MCF 10A (cell line): ENCODE data around the gene BCAM. TPM values are rescaled to one million over a fixed set of nuclear protein-coding genes. Genes with fewer than 3 reads are reported as not detected.

Experiments used
- BruUV-seq: library from RNA; stranded (reverse); fragments of 400-500 nt; replicated peaks from 2 replicates; lab custom pipeline; 2021; lab: Mats Ljungman, UMichigan
- CTCF ChIA-PET: fragments of 300-600 bp; sonication (Branson Sonifier 250); formaldehyde crosslinking; extraction: SDS; loops from one replicate; lab custom pipeline; 2021; ENCODE audit warnings: antibody characterized with exemption, inconsistent platforms; lab: Yijun Ruan, JAX
- POLR2A ChIA-PET: fragments of 300-600, 350-650 bp; sonication (Branson Sonifier 250); formaldehyde crosslinking; extraction: SDS; loops from one replicate; lab custom pipeline; 2020; ENCODE audit warnings: antibody characterized with exemption, inconsistent platforms; lab: Yijun Ruan, JAX
- DNase-seq: peaks from one replicate; pipeline ENCODE4 v3.0.0-alpha.2; 2018; ENCODE audit not compliant: unreplicated experiment
- H3K27ac Mint-ChIP-seq: one replicate; pipeline ENCODE4 v1.8.0; 2022; ENCODE audit warnings: mild to moderate bottlenecking, low read depth, mixed read lengths; ENCODE audit not compliant: unreplicated experiment
- H3K27me3 Mint-ChIP-seq: one replicate; pipeline ENCODE4 v1.8.0; 2022; ENCODE audit warnings: mixed read lengths; ENCODE audit not compliant: insufficient read depth, unreplicated experiment
- H3K36me3 Mint-ChIP-seq: one replicate; pipeline ENCODE4 v1.8.0; 2022; ENCODE audit warnings: mild to moderate bottlenecking, moderate library complexity, mixed read lengths; ENCODE audit not compliant: insufficient read depth, unreplicated experiment
- H3K4me1 Mint-ChIP-seq: one replicate; pipeline ENCODE4 v1.8.0; 2022; ENCODE audit warnings: mixed read lengths; ENCODE audit not compliant: insufficient read depth, unreplicated experiment
- H3K4me3 Mint-ChIP-seq: one replicate; pipeline ENCODE4 v1.8.0; 2022; ENCODE audit warnings: mild to moderate bottlenecking, moderate library complexity, mixed read lengths; ENCODE audit not compliant: unreplicated experiment
- H3K9me3 Mint-ChIP-seq: one replicate; pipeline ENCODE4 v1.8.0; 2022; ENCODE audit warnings: mixed read lengths; ENCODE audit not compliant: unreplicated experiment
- intact Hi-C: fragments of 100-400 bp; cut with micrococcal nuclease; formaldehyde crosslinking; loops from 2 replicates; pipeline ENCODE4 v1.14.1; 2022
- total RNA-seq: library from RNA; stranded (reverse); gene quantifications from 2 replicates; pipeline ENCODE4 v1.2.3, GENCODE V29; 2022
- TF ChIP-seq, protein P1 (sequence below): fragments of 200-600 bp; IDR thresholded peaks from one replicate; pipeline ENCODE4 v1.8.0; 2022; ENCODE audit warnings: antibody characterized with exemption, mild to moderate bottlenecking; ENCODE audit not compliant: unreplicated experiment

The BCAM gene
- total RNA-seq, 1 experiment from 2014 or later, result 5.0 TPM

DNA sequence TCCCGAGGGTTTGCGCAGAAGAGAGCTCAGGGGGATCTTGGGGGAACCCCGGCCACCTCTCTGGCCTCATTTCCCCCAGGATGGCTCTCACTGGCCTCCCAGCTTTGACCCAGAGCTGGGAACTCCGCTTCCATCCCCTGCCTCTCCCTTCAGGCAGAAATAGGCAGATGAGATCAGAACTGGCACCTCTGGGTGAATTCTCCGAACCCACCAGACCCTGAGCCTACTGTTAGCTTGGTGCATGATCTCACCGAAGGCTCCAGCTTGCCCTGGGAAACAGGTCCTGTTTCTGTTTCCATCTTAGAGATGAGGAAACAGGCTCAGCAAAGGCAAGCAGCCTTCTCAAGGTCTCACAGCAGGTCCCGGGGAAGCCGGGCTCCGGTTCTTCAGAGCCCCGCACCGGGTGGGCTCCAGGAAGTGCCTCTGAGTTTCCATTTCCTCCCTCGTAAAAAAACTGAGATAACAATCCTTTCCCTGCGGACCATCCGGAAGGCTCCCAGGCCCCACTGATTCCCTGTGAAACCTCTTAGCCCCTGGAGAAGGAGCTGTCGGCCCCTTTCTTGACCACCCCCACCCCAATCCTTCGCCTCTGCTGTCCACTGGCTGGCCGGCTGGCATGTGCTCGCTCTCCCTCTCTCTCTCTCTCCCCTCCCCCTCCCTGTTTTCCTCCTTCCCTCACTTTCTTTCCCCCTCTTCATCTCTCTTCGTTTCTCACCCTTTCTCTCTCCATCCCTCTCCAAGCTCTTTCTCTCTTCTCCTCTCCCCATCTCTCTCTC is 39.3 kb downstream of the BCAM start:
- Mint-ChIP-seq H3K27ac (no peak overlapping the region), H3K4me1 (peaks cover 27% of the 10 kb centered on the region), H3K27me3 (no peaks in the 10 kb centered on the region), H3K9me3 (no peaks in the 10 kb centered on the region), H3K36me3 (no peaks in the 10 kb centered on the region), H3K4me3 (peak overlapping the region; percentile 84)
- CTCF ChIA-PET, result interaction anchor here (0.7 to 1.3 kb wide), 6 partner anchors 42 to 271 kb away, joined by 3 to 6 read pairs (median 4); no protein-coding TSS in a partner anchor
- no peak for DNase-seq
- intact Hi-C loops, result loop anchor here (5.0 kb wide), 1 partner anchor 104 kb away; no protein-coding TSS in a partner anchor
- TF ChIP-seq, protein P1, sequence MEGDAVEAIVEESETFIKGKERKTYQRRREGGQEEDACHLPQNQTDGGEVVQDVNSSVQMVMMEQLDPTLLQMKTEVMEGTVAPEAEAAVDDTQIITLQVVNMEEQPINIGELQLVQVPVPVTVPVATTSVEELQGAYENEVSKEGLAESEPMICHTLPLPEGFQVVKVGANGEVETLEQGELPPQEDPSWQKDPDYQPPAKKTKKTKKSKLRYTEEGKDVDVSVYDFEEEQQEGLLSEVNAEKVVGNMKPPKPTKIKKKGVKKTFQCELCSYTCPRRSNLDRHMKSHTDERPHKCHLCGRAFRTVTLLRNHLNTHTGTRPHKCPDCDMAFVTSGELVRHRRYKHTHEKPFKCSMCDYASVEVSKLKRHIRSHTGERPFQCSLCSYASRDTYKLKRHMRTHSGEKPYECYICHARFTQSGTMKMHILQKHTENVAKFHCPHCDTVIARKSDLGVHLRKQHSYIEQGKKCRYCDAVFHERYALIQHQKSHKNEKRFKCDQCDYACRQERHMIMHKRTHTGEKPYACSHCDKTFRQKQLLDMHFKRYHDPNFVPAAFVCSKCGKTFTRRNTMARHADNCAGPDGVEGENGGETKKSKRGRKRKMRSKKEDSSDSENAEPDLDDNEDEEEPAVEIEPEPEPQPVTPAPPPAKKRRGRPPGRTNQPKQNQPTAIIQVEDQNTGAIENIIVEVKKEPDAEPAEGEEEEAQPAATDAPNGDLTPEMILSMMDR, result no peak
- BruUV-seq, result no TSS peak
- POLR2A ChIA-PET, result interaction anchor here (0.5 to 3.5 kb wide), 4 partner anchors 19 to 115 kb away, joined by 3 to 17 read pairs (median 4); partner anchors contain the start of gene TOMM40

DNA sequence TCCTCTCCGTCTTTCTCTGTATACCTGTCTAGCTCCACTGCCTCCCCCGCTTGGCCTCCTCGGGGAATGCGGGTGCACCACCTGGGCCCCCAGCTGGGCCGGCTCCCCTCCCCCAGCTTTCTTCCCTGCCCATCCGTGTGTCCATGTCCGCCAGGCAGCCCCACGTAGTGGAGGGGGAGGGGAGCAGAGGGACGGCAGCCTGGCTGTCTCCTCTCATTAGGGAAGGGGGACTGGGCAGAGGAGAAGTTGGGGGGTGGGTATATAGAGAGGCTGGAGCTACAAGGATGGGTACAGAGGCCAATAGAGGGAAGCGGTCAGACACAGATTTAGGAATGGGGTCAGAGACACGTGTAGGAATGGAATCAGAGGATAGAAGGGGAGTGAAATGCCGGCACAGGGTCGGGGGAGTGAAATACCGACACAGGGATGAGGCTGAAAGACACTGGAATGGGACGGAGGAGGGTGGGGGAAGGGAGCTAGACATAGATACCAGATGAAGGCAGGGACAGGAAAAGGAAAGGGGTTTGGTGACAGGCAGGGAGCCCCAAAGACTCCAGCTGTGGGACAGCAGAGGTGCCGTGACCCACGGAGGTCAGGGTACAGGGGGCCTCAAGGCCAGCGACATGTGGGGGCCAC is 40.0 kb downstream of the BCAM start:
- peaks cover 27% of the 10 kb centered on the region for H3K4me1 Mint-ChIP-seq
- H3K27me3 Mint-ChIP-seq, result no peaks in the 10 kb centered on the region
- H3K27ac Mint-ChIP-seq, result no peak overlapping the region
- ChIA-PET POLR2A (interaction anchor here (0.5 to 3.5 kb wide), 4 partner anchors 41 to 191 kb away, joined by 3 to 17 read pairs (median 4); partner anchors contain the start of gene TOMM40), CTCF (interaction anchor here (0.5 to 1.1 kb wide), 6 partner anchors 43 to 272 kb away, joined by 3 to 5 read pairs (median 4); no protein-coding TSS in a partner anchor)
- no peaks in the 10 kb centered on the region for H3K36me3 Mint-ChIP-seq
- no TSS peak for BruUV-seq
- no peak for DNase-seq
- no peaks in the 10 kb centered on the region for H3K9me3 Mint-ChIP-seq
- H3K4me3 Mint-ChIP-seq, result peak overlapping the region; percentile 84
- intact Hi-C loops, result loop anchor here (5.0 kb wide), 1 partner anchor 103 kb away; no protein-coding TSS in a partner anchor
- TF ChIP-seq, protein P1, result no peak

DNA sequence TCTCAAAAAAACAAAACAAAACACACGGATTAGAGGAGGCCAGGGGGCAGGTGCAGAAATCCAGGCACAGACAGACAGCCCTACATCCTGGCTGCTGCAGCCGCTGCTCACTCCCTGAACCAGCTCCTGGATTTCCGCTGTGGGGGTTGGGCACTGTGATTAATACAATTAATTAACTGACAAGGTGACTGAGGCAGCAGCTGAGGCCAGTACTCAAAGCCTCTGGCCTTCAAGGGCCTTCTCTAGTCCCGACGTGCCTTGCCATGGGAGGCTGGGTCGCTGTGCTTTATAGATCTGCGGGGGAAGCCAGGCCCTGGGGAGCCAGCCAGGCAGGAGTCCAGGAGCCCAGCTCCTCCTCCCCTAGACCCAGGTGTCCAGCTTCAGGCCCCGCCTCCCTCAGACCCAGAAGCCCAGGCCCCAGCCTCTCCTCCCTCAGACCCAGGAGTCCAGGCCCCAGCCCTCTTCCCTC is 41.8 kb downstream of the BCAM start:
- H3K36me3 Mint-ChIP-seq, result peaks cover 5% of the 10 kb centered on the region
- ChIA-PET CTCF (interaction anchor here (0.7 to 0.8 kb wide), 2 partner anchors 101 to 280 kb away, joined by 3 to 6 read pairs; no protein-coding TSS in a partner anchor), POLR2A (interaction anchor here (0.8 to 1.1 kb wide), 2 partner anchors 39 to 214 kb away, joined by 3 to 4 read pairs; no protein-coding TSS in a partner anchor)
- H3K4me1 Mint-ChIP-seq, result peaks cover 16% of the 10 kb centered on the region
- BruUV-seq, result no TSS peak
- no peaks in the 10 kb centered on the region for H3K9me3 Mint-ChIP-seq
- no peaks in the 10 kb centered on the region for H3K27me3 Mint-ChIP-seq
- TF ChIP-seq, protein P1, result no peak
- no peak for DNase-seq
- intact Hi-C loops, result no loop called here
- H3K4me3 Mint-ChIP-seq, result no peak overlapping the region
- no peak overlapping the region for H3K27ac Mint-ChIP-seq

DNA sequence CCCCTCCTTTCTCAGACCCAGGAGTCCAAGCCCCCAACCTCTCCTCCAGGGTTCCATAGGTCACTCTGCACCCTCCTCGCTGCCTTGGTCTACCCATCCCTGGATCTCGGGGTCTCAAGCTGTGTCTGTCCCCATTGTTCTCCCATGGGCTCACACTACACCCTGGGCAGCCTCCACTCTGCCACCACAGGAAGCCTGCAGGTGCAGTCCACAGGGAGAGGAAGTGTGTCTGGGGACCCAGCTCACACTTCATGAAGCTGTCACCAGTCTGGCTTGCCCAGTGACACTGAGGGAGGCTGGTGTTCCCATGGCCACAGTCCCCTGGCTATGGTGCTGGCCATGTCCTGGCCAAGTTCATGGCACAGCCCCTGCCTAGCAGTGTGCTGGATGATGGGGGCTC is 42.5 kb downstream of the BCAM start:
- no peak overlapping the region for H3K27ac Mint-ChIP-seq
- intact Hi-C loops, result no loop called here
- ChIA-PET POLR2A (interaction anchor here (1.1 kb wide), 1 partner anchor 39 kb away, joined by 3 read pairs; no protein-coding TSS in a partner anchor), CTCF (interaction anchor here (0.6 to 0.7 kb wide), 2 partner anchors 78 to 280 kb away, joined by 3 read pairs; no protein-coding TSS in a partner anchor)
- peaks cover 20% of the 10 kb centered on the region for H3K4me1 Mint-ChIP-seq
- no TSS peak for BruUV-seq
- no peaks in the 10 kb centered on the region for H3K27me3 Mint-ChIP-seq
- TF ChIP-seq, protein P1, result no peak
- no peaks in the 10 kb centered on the region for H3K9me3 Mint-ChIP-seq
- peaks cover 6% of the 10 kb centered on the region for H3K36me3 Mint-ChIP-seq
- no peak for DNase-seq
- H3K4me3 Mint-ChIP-seq, result no peak overlapping the region
